Bronchial smooth muscle cell (primary cell): Measurements from ENCODE around the gene SLC22A2. TPM values are rescaled to one million over a fixed set of nuclear protein-coding genes. Genes with fewer than 3 reads are reported as not detected.

ENCODE experiments used
- total RNA-seq: library from RNA; depleted of rRNA; stranded (reverse); fragments of >200 nt; gene quantifications from 2 replicates; pipeline ENCODE4 v1.2.1, GENCODE V29; 2014

The SLC22A2 gene
- total RNA-seq: not detected in 2 replicates

DNA sequence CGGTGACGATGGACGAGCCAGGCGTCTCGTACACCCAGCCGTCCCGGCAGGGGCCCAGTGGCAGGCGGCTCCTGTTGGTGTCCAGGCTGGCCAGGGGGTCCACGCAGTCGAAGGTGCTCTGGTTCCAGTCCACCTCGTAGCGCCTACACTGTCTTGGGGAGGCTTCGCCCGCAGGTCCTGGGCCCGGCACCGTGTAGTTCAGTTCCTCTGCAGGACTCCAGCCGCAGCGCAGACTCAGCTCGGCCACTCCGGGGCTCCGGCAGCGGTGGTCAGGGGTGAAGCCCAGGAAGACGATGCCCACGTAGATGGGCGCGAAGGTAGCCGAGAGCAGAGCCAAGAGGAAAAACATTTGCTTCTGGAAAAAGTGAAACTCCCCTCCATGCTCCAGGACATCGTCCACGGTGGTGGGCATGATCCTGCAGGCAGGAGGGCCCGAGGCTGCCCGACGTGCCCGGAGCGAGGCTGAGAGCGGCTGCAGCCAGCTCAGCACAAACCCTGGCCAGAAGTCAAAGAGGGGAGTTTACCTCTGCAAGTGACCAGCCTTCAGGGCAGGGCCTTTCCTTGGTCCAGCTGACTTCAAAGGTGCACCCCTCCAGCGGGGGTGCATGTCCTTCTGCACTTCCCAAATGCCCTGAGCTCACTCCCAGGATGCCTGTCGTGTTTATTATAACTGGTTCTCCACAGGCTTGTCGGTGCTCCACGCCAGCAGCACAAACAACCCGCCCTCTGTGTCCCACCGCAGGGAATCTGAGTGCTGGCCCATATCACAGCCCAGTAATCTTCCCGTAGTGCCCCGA is at the start of gene SLC22A2:
Gene SLC22A2, minus strand, starts transcription at position 476 of the 797 bp plus-strand sequence. Its CDS starts 64 bp downstream, at position 412.

Other genes with a start within 250 kb of the SLC22A2 start
- 0.60 and 1.1 TPM in 2 replicates for gene SLC22A1, start 137.0 kb downstream of the SLC22A2 start, total RNA-seq
- under 0.01 and 0.09 TPM in 2 replicates for gene SLC22A3, start 89.6 kb upstream of the SLC22A2 start, total RNA-seq